ENCODE data around the gene RBMS3. TPM values are rescaled to one million over a fixed set of nuclear protein-coding genes. Genes with fewer than 3 reads are reported as not detected.

The RBMS3 gene
- total RNA-seq, 1 donor from 2014 or later: 3.4 TPM

DNA sequence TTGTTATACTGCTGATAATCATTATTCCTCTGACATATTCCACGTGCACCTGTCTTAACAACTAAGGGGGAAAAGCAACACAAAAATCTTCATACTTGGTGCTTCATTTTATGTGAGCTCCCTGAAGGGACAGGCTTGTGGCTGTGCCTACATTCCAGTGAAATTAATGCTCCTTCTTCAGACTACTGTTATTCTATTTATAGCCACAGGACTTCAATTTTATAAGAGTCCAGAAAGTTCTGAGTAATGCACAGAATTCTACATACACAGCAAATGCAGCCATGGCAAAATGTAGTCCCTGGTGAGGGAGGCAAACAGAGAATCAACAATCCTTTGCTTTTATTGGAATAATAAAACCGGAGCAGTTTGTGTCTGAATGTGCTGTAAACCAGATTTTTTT, 417.1 kb downstream of the RBMS3 start:
- TF ChIP-seq, protein P1, sequence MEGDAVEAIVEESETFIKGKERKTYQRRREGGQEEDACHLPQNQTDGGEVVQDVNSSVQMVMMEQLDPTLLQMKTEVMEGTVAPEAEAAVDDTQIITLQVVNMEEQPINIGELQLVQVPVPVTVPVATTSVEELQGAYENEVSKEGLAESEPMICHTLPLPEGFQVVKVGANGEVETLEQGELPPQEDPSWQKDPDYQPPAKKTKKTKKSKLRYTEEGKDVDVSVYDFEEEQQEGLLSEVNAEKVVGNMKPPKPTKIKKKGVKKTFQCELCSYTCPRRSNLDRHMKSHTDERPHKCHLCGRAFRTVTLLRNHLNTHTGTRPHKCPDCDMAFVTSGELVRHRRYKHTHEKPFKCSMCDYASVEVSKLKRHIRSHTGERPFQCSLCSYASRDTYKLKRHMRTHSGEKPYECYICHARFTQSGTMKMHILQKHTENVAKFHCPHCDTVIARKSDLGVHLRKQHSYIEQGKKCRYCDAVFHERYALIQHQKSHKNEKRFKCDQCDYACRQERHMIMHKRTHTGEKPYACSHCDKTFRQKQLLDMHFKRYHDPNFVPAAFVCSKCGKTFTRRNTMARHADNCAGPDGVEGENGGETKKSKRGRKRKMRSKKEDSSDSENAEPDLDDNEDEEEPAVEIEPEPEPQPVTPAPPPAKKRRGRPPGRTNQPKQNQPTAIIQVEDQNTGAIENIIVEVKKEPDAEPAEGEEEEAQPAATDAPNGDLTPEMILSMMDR (IDR thresholded peaks at IDR 0.05; ENCODE audit: insufficient read depth, low read length, severe bottlenecking): no peak
- H3K27me3 ChIP-seq (ENCODE audit: control insufficient read depth, insufficient read depth, low read length): no peaks in the 10 kb centered on the region
- FAIRE-seq (no peak), DNase-seq (ENCODE audit: low read depth) (no peak)
- H3K36me3 ChIP-seq (ENCODE audit: control insufficient read depth, insufficient read depth, low read length): no peaks in the 10 kb centered on the region
- no peak overlapping the region for H3K4me3 ChIP-seq (ENCODE audit: low read depth, low read length)

- TF ChIP-seq, protein P1 (IDR thresholded peaks at IDR 0.05; ENCODE audit: insufficient read depth, low read length, severe bottlenecking): no peak
- no peak for FAIRE-seq
Observed at GRCh38 chr3:29700256-29700655, 419.4 kb downstream of the RBMS3 start.

GRCh38 chr3:29701326-29701983, 420.6 kb downstream of the RBMS3 start:
- H3K27me3 ChIP-seq (ENCODE audit: control insufficient read depth, insufficient read depth, low read length): no peaks in the 10 kb centered on the region
- TF ChIP-seq, protein P1 (IDR thresholded peaks at IDR 0.05; ENCODE audit: insufficient read depth, low read length, severe bottlenecking): no peak
- FAIRE-seq: no peak

More at GRCh38 chr3:29700256-29700655, 419.4 kb downstream of the RBMS3 start:
- no peak overlapping the region for H3K4me3 ChIP-seq (ENCODE audit: low read depth, low read length)
- no peak for DNase-seq (ENCODE audit: low read depth)
- H3K36me3 ChIP-seq (ENCODE audit: control insufficient read depth, insufficient read depth, low read length): no peaks in the 10 kb centered on the region
- no peaks in the 10 kb centered on the region for H3K27me3 ChIP-seq (ENCODE audit: control insufficient read depth, insufficient read depth, low read length)

GRCh38 chr3:29705906-29706844, 425.3 kb downstream of the RBMS3 start:
- no peaks in the 10 kb centered on the region for H3K27me3 ChIP-seq (ENCODE audit: control insufficient read depth, insufficient read depth, low read length)
- H3K4me3 ChIP-seq (ENCODE audit: low read depth, low read length): no peak overlapping the region
- TF ChIP-seq, protein P1 (IDR thresholded peaks at IDR 0.05; ENCODE audit: insufficient read depth, low read length, severe bottlenecking): no peak
- H3K36me3 ChIP-seq (ENCODE audit: control insufficient read depth, insufficient read depth, low read length): no peaks in the 10 kb centered on the region
- DNase-seq (ENCODE audit: low read depth) (no peak), FAIRE-seq (peak; percentile 55)

More at GRCh38 chr3:29701326-29701983, 420.6 kb downstream of the RBMS3 start:
- no peaks in the 10 kb centered on the region for H3K36me3 ChIP-seq (ENCODE audit: control insufficient read depth, insufficient read depth, low read length)
- no peak for DNase-seq (ENCODE audit: low read depth)
- no peak overlapping the region for H3K4me3 ChIP-seq (ENCODE audit: low read depth, low read length)

- H3K4me3 ChIP-seq (ENCODE audit: low read depth, low read length): no peak overlapping the region
- DNase-seq (ENCODE audit: low read depth) (no peak), FAIRE-seq (no peak)
- H3K27me3 ChIP-seq (ENCODE audit: control insufficient read depth, insufficient read depth, low read length): no peaks in the 10 kb centered on the region
- TF ChIP-seq, protein P1 (IDR thresholded peaks at IDR 0.05; ENCODE audit: insufficient read depth, low read length, severe bottlenecking): no peak
- no peaks in the 10 kb centered on the region for H3K36me3 ChIP-seq (ENCODE audit: control insufficient read depth, insufficient read depth, low read length)
Observed at GRCh38 chr3:29708884-29709283, 428.0 kb downstream of the RBMS3 start.

Measured in bronchial epithelial cell (primary cell).